ENCODE measurements around the gene TM2D1.
A peak's percentile ranks its signal among the peaks of the same experiment; 100 is the strongest.
"Not testable (repeated sequence)": the region's sequence is repeated elsewhere in the genome, so short reads cannot be mapped to it uniquely, and the experiment has no call there.

Gene TM2D1

DNA sequence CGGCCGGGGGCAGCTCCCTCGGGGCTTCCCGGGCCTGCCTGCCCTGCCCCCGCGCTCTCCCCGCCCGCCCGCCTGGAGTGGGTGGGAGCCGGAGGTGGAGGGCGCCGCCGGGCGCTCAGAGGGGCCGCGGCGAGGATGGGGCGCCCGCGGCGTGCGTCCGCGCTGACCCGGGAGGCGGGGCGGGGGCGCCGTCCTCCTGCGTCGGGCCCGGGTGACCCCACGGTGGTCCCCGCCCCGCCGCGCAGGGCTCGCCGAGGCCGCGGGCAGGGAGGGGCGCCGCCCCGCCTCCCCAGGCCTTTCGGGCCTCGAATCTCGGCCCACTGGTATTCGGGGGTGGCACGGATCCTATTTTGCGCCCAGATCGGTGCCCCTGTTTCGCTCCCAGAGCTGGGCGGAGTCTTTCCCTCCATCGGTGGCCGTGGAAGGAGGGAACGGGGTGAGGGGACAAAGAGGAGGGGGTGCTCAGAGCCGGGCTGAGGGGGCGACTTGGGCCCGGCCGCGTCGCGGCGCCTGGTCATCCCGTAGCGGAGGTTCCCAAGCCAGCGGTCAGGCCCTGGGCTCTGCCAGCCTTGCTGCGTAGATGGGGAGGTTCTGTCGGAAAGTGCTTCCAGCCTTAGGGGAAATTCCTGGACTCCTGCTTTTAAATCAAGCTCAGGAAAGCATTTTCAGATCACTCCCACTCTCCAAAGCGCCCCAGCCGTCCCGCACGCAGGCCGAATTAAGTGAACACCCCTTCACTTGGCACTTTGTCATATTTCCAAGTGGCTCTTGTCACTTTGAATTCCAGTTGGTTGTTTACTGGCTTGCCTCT is 17.9 kb upstream of the TM2D1 start:
- H3K4me3 ChIP-seq (replicated peaks; ENCODE audit: low read depth, low read length) = peak overlapping the region; percentile 62
- TF ChIP-seq, protein P1, sequence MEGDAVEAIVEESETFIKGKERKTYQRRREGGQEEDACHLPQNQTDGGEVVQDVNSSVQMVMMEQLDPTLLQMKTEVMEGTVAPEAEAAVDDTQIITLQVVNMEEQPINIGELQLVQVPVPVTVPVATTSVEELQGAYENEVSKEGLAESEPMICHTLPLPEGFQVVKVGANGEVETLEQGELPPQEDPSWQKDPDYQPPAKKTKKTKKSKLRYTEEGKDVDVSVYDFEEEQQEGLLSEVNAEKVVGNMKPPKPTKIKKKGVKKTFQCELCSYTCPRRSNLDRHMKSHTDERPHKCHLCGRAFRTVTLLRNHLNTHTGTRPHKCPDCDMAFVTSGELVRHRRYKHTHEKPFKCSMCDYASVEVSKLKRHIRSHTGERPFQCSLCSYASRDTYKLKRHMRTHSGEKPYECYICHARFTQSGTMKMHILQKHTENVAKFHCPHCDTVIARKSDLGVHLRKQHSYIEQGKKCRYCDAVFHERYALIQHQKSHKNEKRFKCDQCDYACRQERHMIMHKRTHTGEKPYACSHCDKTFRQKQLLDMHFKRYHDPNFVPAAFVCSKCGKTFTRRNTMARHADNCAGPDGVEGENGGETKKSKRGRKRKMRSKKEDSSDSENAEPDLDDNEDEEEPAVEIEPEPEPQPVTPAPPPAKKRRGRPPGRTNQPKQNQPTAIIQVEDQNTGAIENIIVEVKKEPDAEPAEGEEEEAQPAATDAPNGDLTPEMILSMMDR (IDR thresholded peaks at IDR 0.05; ENCODE audit: low read length, missing control alignments) = no peak
- peak; percentile 53 for DNase-seq (ENCODE audit: low read depth)

DNA sequence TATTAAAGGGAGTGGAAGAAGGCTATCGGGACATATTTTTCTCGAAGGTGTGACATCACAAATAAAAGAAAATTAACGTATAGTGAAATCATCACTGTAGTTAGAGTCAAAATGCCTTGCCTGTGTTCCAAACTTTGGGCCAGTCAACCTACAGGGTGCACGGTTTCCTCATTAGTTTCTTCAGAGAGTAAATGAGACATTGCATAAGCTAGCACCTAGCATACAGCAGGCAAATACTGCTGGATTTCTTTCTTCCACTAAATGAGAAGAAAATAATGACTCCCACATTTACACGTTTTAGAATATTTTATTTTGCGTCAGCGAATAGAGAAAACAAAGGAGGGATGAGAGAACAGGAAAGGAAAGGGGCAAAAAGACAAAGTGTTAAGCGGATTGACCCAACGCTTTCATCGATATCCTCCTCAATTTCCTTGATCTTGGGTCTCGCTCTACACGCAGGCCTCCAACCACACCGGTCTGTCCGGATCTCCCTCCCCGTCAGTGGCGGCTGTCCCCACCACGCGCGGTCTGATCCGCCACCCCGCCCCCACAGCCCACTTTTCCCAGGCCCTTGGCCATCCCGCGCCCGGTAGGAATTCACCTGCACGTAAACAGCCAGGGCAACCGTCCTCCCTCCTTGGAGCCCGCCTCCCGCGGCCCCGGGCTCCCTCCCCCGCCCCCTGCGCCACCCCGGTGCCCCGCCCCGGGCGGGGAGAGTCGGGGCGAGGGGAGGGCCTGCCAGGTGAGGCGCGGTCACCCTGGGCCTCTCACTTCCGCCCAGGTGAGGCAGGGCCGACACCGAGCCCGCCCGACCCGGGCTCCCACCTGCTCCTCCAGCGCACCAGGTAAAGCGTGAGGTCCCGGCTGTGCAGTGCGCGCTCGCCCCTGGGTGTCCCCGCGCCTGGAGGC is 17.0 kb upstream of the TM2D1 start, which contains the start of gene PATJ:
TSS of gene PATJ (plus strand) at position 770 of the 909 bp plus-strand sequence. CDS start 20,413 bp downstream, outside the sequence.
- TF ChIP-seq, protein P1 (IDR thresholded peaks at IDR 0.05; ENCODE audit: low read length, missing control alignments) = no peak
- H3K4me3 ChIP-seq (replicated peaks; ENCODE audit: low read depth, low read length) = peak within 1 kb of the TSS; percentile 62
- peak; percentile 7 for DNase-seq (ENCODE audit: low read depth)

DNA sequence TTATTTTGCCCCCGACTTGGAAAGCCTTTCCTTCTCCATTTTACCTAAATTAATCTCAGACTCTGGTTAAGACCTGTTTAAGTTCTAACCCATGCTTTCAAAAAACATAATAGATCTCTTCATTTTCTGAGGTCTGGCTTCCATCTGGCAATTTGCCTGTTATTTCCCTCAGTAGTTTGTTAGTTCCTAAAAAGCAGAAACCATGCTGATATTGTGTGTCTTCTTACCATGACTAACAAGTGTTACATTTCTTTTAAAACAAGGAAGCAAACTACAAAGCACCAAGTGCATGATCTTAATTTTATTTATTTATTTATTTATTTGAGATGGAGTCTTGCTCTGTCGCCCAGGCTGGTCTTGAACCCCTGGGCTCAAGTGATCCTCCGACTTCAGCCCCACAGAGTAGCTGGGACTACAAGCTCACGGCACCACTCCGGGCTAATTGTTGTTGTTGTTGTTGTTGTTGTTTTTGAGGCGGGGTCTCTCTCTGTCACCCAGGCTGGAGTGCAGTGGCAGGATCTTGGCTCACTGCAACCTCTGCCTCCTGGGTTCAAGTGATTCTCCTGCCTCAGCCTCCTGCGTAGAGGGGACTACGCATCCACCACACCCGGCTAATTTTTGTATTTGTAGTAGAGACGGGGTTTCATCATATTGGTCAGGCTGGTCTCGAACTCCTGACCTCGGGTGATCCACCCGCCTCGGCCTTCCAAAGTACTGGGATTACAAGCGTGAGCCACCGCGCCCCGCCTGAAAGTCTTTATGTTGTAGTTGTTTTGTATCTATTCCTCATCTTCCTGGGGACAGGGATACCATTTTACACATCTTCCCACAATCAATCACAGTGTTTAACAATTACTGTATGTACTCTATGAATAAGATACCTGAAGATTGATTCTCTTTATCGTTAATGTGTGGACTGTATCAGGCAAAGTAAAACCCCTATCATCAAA is 16.1 kb upstream of the TM2D1 start:
- no peak for DNase-seq (ENCODE audit: low read depth)
- TF ChIP-seq, protein P1 (IDR thresholded peaks at IDR 0.05; ENCODE audit: low read length, missing control alignments) = no peak
- H3K4me3 ChIP-seq (replicated peaks; ENCODE audit: low read depth, low read length) = no peak overlapping the region

GRCh38 chr1:61732726-61733125 is 7.8 kb upstream of the TM2D1 start:
- no peak overlapping the region for H3K4me3 ChIP-seq (replicated peaks; ENCODE audit: low read depth, low read length)
- no peak for DNase-seq (ENCODE audit: low read depth)
- TF ChIP-seq, protein P1 (IDR thresholded peaks at IDR 0.05; ENCODE audit: low read length, missing control alignments) = no peak

DNA sequence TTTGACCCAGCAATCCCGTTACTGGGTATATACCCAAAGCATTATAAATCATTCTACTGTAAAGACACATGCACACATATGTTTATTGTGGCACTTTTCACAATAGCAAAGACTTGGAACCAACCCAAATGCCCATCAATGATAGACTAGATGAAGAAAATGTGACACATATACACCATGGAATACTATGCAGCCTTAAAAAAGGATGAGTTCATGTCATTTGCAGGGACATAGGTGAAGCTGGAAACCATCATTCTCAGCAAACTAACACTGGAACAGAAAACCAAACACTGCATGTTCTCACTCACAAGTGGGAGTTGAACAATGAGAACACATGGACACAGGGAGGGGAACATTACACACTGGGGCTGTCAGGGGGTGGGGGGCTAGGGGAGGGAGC is 5.7 kb upstream of the TM2D1 start:
- DNase-seq (ENCODE audit: low read depth); H3K4me3 ChIP-seq (replicated peaks; ENCODE audit: low read depth, low read length): not testable (repeated sequence)

- H3K4me3 ChIP-seq (replicated peaks; ENCODE audit: low read depth, low read length) = no peak overlapping the region
- DNase-seq (ENCODE audit: low read depth) = no peak
- TF ChIP-seq, protein P1 (IDR thresholded peaks at IDR 0.05; ENCODE audit: low read length, missing control alignments) = no peak
Observed at GRCh38 chr1:61727544-61727943, 2.6 kb upstream of the TM2D1 start.

Measured in fibroblast of pulmonary artery (primary cell).